ENCODE results near the gene HMGCL. TPM values are rescaled to one million over a fixed set of nuclear protein-coding genes. Genes with fewer than 3 reads are reported as not detected.

Gene HMGCL
- total RNA-seq, 1 experiment from 2014 or later, result 23.1 TPM

GRCh38 chr1:23776217-23776616 is 49.0 kb downstream of the HMGCL start:
- intact Hi-C loops (cut with micrococcal nuclease; ENCODE audit: unreplicated experiment), result no loop called here
- no TSS peak for BruUV-seq (replicated peaks)
- no peaks in the 10 kb centered on the region for H3K27me3 Mint-ChIP-seq (ENCODE audit: unreplicated experiment)
- DNase-seq, result no peak
- no peaks in the 10 kb centered on the region for H3K9me3 Mint-ChIP-seq (ENCODE audit: low read depth, unreplicated experiment)
- no peak for TF ChIP-seq CTCF (IDR thresholded peaks at IDR 0.05; ENCODE audit: unreplicated experiment)
- CTCF ChIA-PET, result no interaction called here
- peaks cover 24% of the 10 kb centered on the region for H3K36me3 Mint-ChIP-seq (ENCODE audit: insufficient read depth, unreplicated experiment)
- H3K4me1 Mint-ChIP-seq (ENCODE audit: low read depth, unreplicated experiment), result peaks cover 21% of the 10 kb centered on the region
- H3K27ac Mint-ChIP-seq (ENCODE audit: unreplicated experiment), result no peak overlapping the region
- no peak overlapping the region for H3K4me3 Mint-ChIP-seq (ENCODE audit: low read depth, unreplicated experiment)

- TF ChIP-seq CTCF (IDR thresholded peaks at IDR 0.05; ENCODE audit: unreplicated experiment), result no peak
- Mint-ChIP-seq H3K4me1 (ENCODE audit: low read depth, unreplicated experiment) (peaks cover 11% of the 10 kb centered on the region), H3K9me3 (ENCODE audit: low read depth, unreplicated experiment) (no peaks in the 10 kb centered on the region), H3K27me3 (ENCODE audit: unreplicated experiment) (no peaks in the 10 kb centered on the region), H3K4me3 (ENCODE audit: low read depth, unreplicated experiment) (no peak overlapping the region), H3K36me3 (ENCODE audit: insufficient read depth, unreplicated experiment) (peaks cover 22% of the 10 kb centered on the region), H3K27ac (ENCODE audit: unreplicated experiment) (no peak overlapping the region)
- no peak for DNase-seq
- CTCF ChIA-PET, result interaction anchor here (0.6 kb wide), 2 partner anchors 19 to 731 kb away, joined by 4 to 7 read pairs; no protein-coding TSS in a partner anchor
- BruUV-seq (replicated peaks), result no TSS peak
- intact Hi-C loops (cut with micrococcal nuclease; ENCODE audit: unreplicated experiment), result no loop called here
Measured at GRCh38 chr1:23774174-23774880, 50.9 kb downstream of the HMGCL start.

GRCh38 chr1:23772854-23773242 is 52.4 kb downstream of the HMGCL start:
- BruUV-seq (replicated peaks), result no TSS peak
- no peak for DNase-seq
- Mint-ChIP-seq H3K4me3 (ENCODE audit: low read depth, unreplicated experiment) (no peak overlapping the region), H3K27ac (ENCODE audit: unreplicated experiment) (no peak overlapping the region), H3K9me3 (ENCODE audit: low read depth, unreplicated experiment) (no peaks in the 10 kb centered on the region), H3K36me3 (ENCODE audit: insufficient read depth, unreplicated experiment) (peaks cover 10% of the 10 kb centered on the region), H3K4me1 (ENCODE audit: low read depth, unreplicated experiment) (peaks cover 8% of the 10 kb centered on the region), H3K27me3 (ENCODE audit: unreplicated experiment) (no peaks in the 10 kb centered on the region)
- intact Hi-C loops (cut with micrococcal nuclease; ENCODE audit: unreplicated experiment), result loop anchor here (1.0 to 2.0 kb wide), 2 partner anchors 82 to 143 kb away; no protein-coding TSS in a partner anchor
- no peak for TF ChIP-seq CTCF (IDR thresholded peaks at IDR 0.05; ENCODE audit: unreplicated experiment)
- CTCF ChIA-PET, result no interaction called here

- DNase-seq, result peak; percentile 84
- CTCF ChIA-PET, result interaction anchor here (0.6 to 1.8 kb wide), 7 partner anchors 27 to 471 kb away, joined by 3 to 24 read pairs (median 4); partner anchors contain the start of gene FUCA1
Measured at GRCh38 chr1:23772049-23772853, 53.0 kb downstream of the HMGCL start.

More at GRCh38 chr1:23772049-23772853, 53.0 kb downstream of the HMGCL start:
- H3K4me3 Mint-ChIP-seq (ENCODE audit: low read depth, unreplicated experiment), result no peak overlapping the region
- H3K9me3 Mint-ChIP-seq (ENCODE audit: low read depth, unreplicated experiment), result no peaks in the 10 kb centered on the region
- H3K27ac Mint-ChIP-seq (ENCODE audit: unreplicated experiment), result no peak overlapping the region
- H3K4me1 Mint-ChIP-seq (ENCODE audit: low read depth, unreplicated experiment), result peaks cover 8% of the 10 kb centered on the region
- peaks cover 5% of the 10 kb centered on the region for H3K36me3 Mint-ChIP-seq (ENCODE audit: insufficient read depth, unreplicated experiment)
- peak; percentile 80 for TF ChIP-seq CTCF (IDR thresholded peaks at IDR 0.05; ENCODE audit: unreplicated experiment)
- no peaks in the 10 kb centered on the region for H3K27me3 Mint-ChIP-seq (ENCODE audit: unreplicated experiment)
- BruUV-seq (replicated peaks), result no TSS peak
- intact Hi-C loops (cut with micrococcal nuclease; ENCODE audit: unreplicated experiment), result loop anchor here (1.0 to 2.0 kb wide), 2 partner anchors 83 to 144 kb away; no protein-coding TSS in a partner anchor

All from Calu3 (cell line).